GM19397 (cell line): ENCODE measurements around the gene C1RL.

ENCODE experiments used
- ATAC-seq: cut with Tn5 transposase; IDR thresholded peaks from one replicate; pipeline ENCODE4 v1.9.1; 2021; ENCODE audit warnings: mild to moderate bottlenecking, moderate library complexity; ENCODE audit not compliant: unreplicated experiment

The C1RL gene

DNA sequence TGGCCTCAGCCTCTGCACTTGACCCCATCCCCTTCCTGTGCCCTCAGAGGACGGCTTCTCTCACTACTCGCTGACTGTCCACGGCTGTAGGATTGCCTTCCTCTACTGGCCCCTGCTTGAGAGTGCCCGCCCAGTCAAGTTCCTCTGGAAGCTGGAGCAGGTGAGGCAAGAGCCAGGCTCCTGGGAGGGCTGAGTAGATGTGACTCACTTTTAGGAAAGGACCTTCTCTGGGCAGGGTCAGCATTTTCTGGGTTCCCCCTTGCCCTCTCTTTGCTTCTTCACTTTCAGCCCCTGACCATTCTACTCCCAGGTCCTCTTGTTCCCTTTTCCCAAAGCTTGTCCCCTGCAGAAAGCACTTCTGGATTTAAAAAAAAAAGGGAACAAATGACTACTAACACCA, 28.9 kb upstream of the C1RL start:
- ATAC-seq = no peak

DNA sequence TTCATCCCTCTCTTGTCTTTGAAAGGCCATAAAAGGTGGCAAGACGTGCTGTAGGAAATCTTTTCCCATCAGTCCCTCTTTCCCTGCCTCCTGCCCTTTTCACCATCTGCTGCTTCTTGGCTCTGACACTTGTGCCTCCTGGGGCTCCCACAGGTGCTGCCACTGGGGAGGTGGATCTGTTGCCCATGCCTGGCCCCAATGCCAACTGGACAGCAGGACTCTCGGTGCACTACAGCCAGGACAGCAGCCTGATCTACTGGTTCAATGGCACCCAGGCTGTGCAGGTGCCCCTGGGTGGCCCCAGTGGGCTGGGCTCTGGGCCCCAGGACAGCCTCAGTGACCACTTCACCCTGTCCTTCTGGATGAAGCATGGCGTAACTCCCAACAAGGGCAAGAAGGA, 27.7 kb upstream of the C1RL start:
- no peak for ATAC-seq

DNA sequence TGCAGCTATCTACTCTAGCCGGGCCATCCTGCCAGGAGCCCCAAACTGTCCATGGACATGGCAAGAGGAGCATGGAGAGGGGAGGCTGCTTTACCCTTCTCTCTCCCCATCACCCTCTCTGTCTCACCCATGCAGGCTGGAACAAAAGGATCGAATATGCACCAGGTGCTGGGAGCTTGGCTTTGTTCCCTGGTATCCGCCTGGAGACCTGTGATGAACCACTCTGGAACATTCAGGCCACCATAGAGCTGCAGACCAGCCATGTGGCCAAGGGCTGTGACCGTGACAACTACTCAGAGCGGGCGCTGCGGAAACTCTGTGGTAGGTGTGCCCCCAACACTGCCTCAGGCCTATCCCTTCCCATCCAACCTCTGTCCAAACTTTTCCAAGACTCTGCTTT, 27.1 kb upstream of the C1RL start:
- ATAC-seq = no peak

DNA sequence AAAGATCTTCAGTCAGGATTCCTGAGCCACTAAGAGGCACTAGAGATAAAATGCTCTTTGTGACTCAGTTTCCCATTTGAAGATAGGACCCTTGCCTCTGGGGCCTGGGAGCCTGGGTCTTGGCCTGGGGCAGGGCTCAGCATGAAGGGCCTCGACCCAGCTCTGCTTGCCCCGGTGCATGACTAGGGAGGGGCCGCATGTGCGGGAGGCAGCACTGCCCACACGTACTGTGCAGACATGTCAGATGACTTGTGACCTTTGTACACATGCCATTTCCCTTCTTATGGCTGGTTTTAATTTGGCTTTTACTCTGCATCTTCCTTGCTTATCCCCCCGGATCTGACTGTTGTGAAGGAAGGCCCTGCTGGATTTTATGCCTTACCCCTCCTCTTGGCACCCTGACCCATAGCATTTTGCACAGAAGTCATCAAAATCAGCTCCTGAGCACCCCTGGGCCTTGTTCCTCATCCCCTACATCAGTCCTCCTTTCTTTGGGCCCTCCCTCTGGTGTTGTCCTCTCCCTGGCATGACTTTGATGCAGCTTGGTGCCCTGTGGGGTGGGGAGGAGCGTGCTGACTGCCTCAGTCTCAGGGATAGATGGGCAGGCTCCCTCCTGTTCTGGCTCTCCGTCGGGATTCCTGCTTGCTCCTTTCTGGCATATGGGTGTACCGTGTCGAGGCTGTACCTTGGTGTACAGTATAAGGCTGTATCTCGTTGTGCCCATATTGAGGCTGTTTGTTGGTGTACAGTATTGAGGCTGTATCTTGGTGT, 25.6 kb upstream of the C1RL start:
- ATAC-seq = no peak

DNA sequence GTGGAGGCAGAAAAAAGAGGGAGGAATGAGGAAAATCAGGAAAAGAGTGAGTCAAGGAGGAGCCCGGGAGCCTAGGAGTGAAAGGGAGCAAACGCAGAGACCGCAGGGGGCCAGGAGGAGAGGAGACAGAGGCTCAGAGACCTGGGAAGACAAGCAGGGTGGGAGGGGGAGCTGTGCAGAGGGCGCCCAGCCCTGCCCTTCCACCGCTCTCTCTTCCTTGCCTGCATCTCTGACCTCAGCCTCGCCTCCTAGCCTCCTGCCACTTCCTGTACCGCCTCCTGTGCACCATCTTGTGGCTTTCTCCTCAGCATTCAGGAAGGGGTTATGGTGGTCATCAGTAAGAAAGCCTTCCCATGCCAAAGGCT, 22.5 kb upstream of the C1RL start:
- ATAC-seq = no peak

DNA sequence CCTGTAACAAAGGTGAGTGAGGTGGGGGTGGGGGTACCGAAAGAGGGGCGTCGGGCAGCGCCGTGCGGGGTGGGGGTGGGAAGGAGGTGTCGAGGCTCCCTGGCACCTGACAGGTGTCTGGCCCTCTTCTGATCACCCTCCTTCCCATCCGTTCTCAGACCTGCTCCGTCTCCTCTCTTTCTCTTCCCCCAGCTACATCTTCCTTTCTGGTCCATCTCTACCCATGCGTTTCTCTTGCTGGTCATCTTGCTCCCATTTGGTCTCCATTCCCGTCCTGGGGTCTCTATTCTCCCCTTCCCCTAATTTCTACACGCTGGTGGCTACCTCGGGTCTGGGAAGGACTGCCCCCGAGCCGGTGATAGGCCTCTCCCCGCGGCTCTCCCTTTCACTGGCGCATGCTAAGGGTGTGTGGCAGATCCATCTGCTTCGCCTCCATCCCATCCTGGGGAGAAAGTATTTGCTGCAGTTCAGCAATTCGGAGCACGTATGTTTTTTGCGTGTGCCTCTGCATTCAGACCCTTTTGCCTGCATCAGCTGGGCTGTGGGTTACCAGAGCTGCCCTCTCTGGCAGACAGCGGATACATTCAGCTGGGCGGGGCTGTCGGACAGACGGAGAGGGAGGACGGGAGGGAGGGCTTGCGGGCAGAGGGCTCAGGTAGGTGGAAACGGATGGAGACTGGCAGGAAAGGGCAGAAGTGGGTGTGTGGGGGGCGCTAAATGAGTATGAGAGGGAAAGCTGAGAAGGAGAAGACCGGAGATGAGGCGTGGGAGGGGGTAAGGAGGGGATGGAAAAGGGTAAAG, 21.9 kb upstream of the C1RL start:
- ATAC-seq = no peak

DNA sequence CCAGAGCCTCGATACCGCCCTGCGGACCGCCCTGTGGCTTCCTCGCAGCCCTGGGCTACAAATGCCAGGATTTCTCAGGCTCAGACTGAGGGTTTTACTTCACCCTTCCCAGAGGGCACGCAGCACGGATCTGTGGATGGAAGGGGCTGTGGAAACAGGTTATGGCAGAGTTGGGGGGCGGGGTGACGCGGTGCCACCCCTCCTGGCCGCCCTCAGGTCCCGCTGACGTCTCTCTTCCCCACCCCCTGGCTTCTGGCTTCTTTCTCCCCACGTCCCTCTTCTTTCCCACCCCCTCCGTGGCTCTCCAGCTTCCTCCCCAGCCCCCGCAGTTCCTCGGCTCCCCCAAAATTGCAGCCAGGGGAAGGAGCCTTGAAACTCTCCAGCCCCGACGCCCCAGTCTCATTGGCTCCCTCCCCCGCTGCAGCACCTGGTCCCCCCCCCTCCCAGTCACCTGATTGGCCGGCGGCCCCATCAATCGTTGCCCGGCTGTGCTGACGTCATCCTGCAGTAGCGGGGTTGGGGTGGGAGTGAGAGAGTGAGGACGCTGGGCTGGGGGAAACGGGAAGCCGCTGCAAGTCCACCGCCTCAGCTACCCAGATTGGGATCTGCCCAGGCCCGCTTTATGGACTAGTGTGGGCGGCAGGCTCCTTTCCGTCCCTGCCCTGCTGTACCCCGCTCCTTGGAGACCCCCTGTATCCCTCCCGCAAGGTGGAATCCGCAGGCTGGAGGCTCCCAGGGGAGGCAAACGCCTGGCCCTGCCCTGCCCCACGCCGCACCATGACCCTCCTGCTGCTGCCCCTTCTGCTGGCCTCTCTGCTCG, 21.1 kb upstream of the C1RL start, which contains the start of gene CLSTN3:
CLSTN3 (plus strand) TSS at position 500 of the 820 bp plus-strand sequence; CDS start at position 778, 278 bp downstream.
- ATAC-seq = no peak

DNA sequence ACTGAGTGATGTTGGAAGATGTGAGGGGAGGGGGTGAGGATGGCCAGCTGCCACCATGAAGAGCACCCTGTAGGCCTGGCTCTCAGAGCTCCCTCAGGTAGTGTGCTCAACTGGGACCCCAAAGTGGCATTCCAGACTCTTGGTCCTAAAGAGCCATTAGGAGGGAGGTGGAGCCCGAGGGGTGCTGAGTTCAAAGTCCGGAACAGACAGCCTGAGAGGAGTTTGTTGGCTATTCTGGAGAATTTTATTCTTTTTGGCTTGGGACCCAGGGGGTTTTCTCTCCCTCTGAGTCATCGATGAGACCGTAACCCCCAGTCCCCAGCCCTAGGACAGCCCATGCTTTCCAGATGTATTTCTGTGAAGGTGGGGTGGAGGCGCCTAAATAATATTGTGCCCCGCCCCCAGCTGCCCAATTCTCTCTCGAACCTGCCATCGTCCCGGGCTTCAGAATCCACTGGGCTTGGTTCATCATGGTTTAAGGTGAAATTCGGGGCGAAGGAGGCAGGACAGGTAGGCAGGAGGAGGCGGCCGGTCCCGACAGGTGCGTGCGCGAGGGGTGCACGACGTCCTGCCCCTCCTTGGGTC, 20.4 kb upstream of the C1RL start:
- ATAC-seq = no peak

DNA sequence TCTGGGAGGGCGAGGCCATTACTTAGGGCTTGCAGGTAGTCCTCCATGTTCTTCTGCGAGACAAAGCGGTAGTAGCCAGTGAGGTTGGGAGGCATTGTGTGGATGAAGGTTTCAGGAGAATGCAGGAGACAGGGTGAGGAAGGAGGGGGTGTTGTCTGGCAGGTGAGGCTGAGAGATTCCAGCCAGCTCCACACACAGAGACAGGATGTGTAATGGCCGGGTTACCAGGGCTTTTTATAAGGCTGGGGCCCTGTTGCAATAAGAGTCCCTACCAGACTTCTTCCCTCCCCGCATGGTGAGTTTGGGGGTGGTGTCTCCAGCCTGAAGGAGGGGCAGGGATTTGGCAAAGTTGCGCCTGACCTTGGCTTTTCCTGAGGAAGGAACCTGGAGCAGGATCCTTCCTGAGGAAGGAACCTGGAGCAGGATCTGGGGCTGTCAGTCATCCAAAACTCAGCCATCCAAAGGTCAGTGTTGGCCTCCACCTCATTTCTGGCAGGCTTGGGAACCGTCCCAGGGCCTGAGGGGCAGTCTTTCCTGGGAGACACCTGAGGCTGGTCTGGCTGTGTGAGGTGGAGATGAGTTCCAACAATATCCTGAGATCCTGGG, 19.8 kb upstream of the C1RL start, which contains the start of gene RBP5:
RBP5 (minus strand) TSS at position 209 of the 606 bp plus-strand sequence; CDS start at position 95, 114 bp downstream.
- ATAC-seq = no peak

DNA sequence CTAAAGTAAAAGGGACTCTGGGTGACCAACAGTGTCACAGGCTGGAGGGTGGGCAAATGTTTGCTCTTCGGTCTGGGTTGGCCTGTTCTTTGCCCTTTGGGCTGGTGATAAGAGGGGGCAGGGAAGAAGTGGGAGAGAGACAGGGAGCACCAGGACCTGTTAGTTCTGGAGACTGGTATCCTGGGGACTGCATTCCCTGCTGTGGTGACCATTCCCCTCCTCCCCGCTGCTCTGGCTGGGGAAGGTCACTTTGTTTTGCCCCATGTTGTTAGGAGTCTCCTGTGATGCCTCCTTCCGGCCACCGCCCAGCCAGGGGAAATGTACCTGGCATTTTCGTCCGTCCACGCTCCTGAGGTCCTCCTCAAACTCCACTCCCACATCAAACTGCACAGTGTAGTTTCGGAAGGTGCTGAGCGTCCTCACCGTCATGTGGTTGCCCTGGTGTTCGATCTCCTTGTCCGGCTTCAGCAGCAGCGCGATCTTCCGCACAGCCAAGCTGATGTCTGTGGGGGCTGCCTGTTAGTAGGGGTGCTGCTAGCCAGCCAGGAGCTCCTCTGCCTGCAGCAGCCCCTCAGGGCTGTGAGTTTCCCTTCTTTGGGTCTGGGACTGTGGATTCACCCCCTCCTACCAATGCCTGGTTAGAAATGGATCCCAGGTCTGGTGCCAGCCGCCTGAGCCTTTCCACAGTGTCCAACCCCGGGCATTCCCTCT, 19.1 kb upstream of the C1RL start:
- no peak for ATAC-seq

DNA sequence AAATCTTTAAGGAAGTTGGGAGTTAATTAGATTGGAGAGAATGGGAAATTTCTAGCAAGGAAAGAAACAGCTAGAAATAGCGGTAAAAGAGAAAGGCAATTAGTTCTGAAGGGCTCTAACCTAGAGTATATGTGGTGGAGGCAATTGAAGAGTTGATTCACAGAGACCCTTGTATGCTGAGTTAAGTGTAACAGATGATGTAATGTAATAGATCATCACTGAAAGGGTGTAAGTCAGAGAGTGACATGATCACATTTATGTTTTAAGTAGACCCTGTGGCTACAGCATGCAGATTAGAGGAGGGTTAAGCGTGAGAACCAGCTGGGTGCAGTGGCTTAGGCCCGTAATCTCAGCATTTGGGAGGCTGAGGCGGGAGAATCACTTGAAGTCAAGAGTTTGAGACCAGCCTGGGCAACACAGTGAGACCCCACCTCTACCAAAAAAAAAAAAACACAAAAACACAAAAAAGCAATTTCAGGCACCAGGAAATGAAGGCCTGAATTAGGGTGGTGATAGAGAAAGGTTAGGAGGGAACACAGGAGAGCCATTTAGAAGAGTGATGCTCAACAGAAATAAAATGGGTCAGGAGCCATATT, 16.7 kb upstream of the C1RL start:
- ATAC-seq = no peak

DNA sequence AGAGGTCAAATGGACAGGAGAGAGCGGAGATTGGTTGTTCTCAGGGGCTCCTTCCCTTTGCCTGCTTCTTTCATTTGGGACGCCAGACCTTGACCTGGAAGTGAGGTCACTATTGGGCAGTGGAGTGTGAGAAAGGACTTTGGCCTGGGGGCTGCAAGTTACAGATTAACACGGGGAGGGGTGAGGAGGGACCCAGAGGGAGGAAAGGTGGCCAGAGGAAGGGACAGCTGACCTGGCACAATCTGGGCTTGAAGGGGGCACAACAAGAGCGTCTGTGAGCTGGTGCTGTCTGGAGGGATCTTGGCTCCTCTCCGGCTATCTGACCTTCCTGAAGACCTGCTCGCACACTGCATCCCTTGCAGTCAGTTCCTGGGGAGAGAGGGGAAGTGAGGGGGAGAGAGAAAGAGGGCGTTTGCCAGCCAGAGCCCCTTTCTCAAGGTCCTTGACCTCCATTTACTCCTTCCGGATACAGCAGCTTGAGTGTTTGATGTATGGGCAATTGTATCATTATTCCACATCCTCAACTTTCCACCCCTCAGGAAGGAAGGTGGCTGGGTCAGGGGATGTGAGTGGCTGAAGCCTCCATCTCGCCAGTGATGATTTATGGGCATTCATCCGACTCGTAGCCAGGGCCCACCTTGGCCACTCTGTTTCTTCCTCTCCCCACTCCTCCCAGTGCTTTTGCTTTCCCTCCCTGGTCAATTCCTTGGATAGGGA, 14.9 kb upstream of the C1RL start:
- ATAC-seq = no peak

DNA sequence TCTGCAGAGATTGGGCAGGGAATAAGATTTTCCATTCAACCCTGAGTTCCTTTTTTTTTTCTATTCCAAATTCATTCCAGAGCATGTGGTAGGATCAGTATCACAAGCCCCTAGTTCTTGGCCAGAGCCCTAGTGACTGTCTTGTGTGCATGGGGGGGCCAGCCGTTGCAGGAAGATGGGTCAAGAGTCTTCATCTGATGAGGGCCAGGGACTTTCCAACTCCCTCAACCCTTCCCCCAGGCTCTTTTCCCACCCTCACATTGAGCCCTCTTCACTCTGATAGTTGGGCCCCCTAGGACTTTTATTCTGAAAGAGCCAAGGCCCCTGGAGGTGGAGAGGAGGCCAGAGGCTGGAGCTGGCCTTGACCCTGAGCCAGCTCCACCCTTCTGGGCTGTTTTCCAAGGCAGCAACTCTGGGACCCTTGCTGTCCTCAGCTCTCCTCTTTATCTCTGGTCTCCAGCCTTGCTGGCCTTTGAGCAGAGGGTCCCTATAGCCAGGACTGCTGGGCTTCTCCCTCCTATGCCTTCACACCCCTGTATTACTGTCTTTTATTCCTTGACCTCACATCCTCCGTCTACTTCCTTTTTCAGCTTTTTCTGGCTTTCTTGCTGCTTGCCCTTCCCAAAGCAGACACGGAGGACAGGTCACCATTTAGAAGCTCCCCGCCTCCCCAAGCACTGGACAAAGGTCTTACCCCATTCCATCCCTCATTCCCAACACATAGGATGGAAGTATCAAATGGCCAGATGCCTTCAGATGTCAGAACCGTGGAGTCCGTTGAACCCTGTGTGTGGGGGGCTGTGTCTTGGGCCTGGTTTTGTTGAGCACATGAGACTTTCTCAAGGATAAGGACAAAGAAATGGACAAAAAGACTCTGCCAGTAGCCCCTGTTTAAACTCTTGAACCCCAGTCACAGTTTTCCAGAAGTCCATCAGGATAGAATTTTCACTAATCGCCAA, 14.1 kb upstream of the C1RL start:
- ATAC-seq = no peak

DNA sequence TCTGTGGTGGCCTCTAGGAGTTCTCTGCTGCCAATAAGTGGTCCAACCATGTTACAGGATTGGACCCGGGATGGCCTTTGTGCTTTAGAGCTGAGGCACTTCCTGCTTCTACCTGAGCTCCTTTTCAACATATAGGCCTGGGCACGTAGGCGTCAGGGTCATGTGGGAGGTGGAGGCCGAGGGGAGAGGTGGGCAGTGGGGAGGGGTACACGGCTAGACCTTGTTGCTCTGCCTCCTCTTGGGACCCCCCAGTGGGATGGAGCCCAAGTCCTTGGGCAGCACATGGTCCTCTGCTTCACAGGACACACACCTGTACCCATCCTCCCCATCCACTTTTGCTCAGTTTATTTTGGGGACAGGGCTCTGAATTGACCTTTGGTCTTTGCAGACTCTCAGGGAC, 12.3 kb upstream of the C1RL start:
- no peak for ATAC-seq

DNA sequence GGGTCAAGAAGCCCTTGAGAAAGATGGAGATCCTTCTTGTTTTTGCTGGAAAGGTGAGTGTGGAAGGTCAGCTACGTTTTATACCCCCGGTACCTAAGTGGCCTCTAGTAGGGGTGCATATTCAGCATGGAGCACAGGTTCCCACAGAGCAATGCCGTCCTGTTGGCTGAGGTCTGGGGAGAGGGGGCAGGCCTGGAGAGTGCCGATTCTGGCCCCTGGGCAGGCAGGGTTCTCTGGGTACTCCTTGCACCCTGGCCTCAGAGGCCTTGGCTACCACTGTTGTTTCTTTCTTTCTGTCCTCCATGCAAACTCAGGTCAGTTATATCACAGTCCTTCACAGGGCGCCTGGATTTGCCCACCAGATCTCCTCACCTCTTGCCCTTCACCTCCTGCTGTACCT, 11.2 kb upstream of the C1RL start:
- ATAC-seq = no peak

DNA sequence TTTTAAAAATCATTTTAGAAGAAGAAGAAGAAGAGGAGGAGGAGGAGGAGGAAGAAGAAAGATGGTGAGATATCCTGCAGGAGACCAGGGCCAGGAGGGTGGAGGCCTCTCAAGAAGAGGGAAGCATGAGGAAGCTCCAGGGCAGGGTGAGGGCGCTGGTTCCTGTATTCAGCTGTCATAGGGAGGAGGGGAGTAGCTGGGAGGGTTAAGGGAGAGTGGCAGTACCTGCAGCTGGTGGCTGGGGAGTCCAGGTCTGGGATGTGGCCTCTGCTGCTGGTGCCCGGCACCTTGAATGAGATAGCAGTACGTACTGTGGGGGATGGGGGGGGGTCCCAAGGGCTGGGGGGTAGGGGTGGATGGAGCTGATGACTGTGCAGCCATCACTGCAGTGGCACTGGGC, 9.9 kb upstream of the C1RL start:
- no peak for ATAC-seq

DNA sequence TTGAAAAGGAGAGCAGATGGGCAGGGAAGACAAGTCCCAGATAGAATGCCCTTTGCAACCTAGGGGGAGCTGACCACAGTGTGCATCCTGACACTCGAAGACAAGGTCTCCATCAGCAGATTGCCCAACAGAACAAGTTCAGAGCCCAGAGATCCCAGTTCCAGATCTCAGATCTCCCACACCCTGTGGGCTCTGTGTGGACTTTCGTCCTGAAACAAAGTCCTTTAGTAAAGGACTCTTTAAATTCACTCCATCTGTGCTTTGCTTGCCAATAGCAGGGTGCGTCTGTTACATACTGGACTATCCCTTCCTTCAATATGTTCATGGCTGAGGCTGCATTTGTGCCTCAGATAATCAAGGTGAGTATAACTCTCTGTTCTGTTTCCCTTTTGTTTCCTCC, 8.7 kb upstream of the C1RL start:
- no peak for ATAC-seq

DNA sequence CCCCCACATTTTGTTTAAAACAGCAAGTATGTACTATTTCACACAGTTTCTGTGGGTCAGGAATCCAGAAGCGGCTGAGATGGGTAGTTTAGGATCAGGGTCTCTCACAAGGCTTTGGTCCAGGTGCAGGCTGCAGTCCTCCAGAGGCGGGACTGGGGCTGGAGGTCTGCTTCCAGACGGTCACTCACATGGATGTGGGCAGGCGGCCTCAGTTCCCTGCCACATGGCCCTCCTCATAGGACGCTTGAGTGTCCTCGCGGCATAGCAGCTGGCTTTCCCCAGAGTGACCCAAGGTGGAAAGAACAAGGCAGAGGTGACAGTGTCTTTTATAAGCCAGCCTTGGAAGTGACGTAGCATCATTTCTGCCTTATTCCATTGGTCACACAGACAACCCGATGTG, 7.9 kb upstream of the C1RL start:
- no peak for ATAC-seq
